K562 (cell line): Measurements from ENCODE around the gene STIM1. TPM values are rescaled to one million over a fixed set of nuclear protein-coding genes. Genes with fewer than 3 reads are reported as not detected.

Experiments used
- BACH1 ChIP-seq: fragments of 200-800 bp; sonication (Bioruptor generic); IDR thresholded peaks from 2 replicates; pipeline ENCODE4 v1.6.1; 2016; ENCODE audit warnings: missing genetic modification characterization, missing compliant biosample characterization
- FOXK1 ChIP-seq: sonication (generic); formaldehyde crosslinking; IDR thresholded peaks from 2 replicates; pipeline ENCODE4 v1.8.0; 2022; ENCODE audit warnings: missing genetic modification reagents, mild to moderate bottlenecking, borderline replicate concordance
- FOXK2 ChIP-seq, 2 experiments: fragments of 450-650 bp; IDR thresholded peaks in 1 of 2; conservative IDR thresholded peaks in 1 of 2; 2 replicates each; pipeline ENCODE4 v1.6.1; 2016; ENCODE audit warnings: low read depth in 2 of 2, mild to moderate bottlenecking in 1 of 2
- NRF1 ChIP-seq, 2 experiments: fragments of 450-650 bp; IDR thresholded peaks in 1 of 2; conservative IDR thresholded peaks in 1 of 2; 2 replicates each; pipeline ENCODE4 v1.6.1; 2014; ENCODE audit warnings: mild to moderate bottlenecking in 2 of 2
- RAD21 ChIP-seq, 2 experiments: fragments of 250-450 bp in 1 of 2; fragments of 450-650 bp in 1 of 2; sonication (Bioruptor Pico) in 1 of 2; formaldehyde crosslinking in 1 of 2; IDR thresholded peaks in 1 of 2; conservative IDR thresholded peaks in 1 of 2; 2 replicates each; pipeline versions ENCODE4 v1.4.0 to v1.8.0; 2020 to 2022; ENCODE audit warnings: mild to moderate bottlenecking in 2 of 2, moderate library complexity in 1 of 2
- RBFOX2 ChIP-seq: fragments of 200-400 bp; formaldehyde crosslinking; IDR thresholded peaks from 2 replicates; pipeline ENCODE4 v1.6.1; 2017; ENCODE audit warnings: low read depth, mild to moderate bottlenecking, low read length, moderate library complexity
- SIN3A ChIP-seq, 2 experiments: fragments of 150-350 bp in 1 of 2; IDR thresholded peaks; 2 replicates each; pipeline ENCODE4 v1.6.1; 2011 to 2016; ENCODE audit warnings: borderline replicate concordance in 2 of 2, low read depth in 2 of 2, low read length in 2 of 2, mild to moderate bottlenecking in 2 of 2, moderate library complexity in 2 of 2; ENCODE audit not compliant: control insufficient read depth in 1 of 2
- SMAD4 ChIP-seq: fragments of 250-450 bp; sonication (Bioruptor Pico); conservative IDR thresholded peaks from 2 replicates; pipeline ENCODE4 v1.8.0; 2021; ENCODE audit warnings: inconsistent platforms, mild to moderate bottlenecking, moderate library complexity
- SPI1 ChIP-seq: IDR thresholded peaks from 2 replicates; pipeline ENCODE4 v1.6.1; 2011; ENCODE audit warnings: low read depth, low read length, control low read depth, borderline replicate concordance
- SUPT5H ChIP-seq: fragments of 450-650 bp; IDR thresholded peaks from 2 replicates; pipeline ENCODE4 v1.6.1; 2016
- TBP ChIP-seq: optimal IDR thresholded peaks from 2 replicates; pipeline ENCODE3; 2011; ENCODE audit warnings: low read depth, low read length, improper control_type of control experiment
- TCF7 ChIP-seq: sonication (generic); IDR thresholded peaks from 2 replicates; pipeline ENCODE4 v1.6.1; 2016; ENCODE audit warnings: antibody characterized with exemption, borderline replicate concordance
- ZNF316 ChIP-seq: fragments of 450-650 bp; IDR thresholded peaks from 2 replicates; pipeline ENCODE4 v1.6.1; 2016
- ZNF518B ChIP-seq: fragments of 250-450 bp; sonication (Bioruptor Pico); IDR thresholded peaks from 2 replicates; pipeline ENCODE4 v1.5.0; 2021; ENCODE audit warnings: mild to moderate bottlenecking, moderate library complexity
- polyA plus RNA-seq, 8 experiments: library from polyadenylated mRNA; depleted of rRNA in 4 of 8; stranded (reverse) in 5 of 8; unstranded in 3 of 8; fragments of >200 nt; fragmentation: Nextera tagmentation in 2 of 8; fragmentation: Illumina TruSeq in 1 of 8; extraction: Ambion mirVana in 2 of 8; extraction: Trizol in 1 of 8; gene quantifications; 2 replicates each; pipeline versions ENCODE4 v1.2.1 to v1.2.3, GENCODE V29; 2011 to 2014; ENCODE audit warnings: inconsistent platforms in 1 of 8, missing spikeins in 1 of 8
- total RNA-seq, 7 experiments: library from RNA; depleted of rRNA in 6 of 7; stranded (reverse); fragments of >200 nt in 6 of 7; fragmentation: Illumina TruSeq in 2 of 7; extraction: Trizol in 2 of 7; gene quantifications; 2 replicates each; pipeline versions ENCODE4 v1.2.1 to v1.2.3, GENCODE V29; 2011 to 2021; ENCODE audit warnings: low replicate concordance in 1 of 7
- TF ChIP-seq, protein P1 (sequence below), 2 experiments: IDR thresholded peaks in 1 of 2; conservative IDR thresholded peaks in 1 of 2; 2 replicates each; pipeline ENCODE4 v1.6.1; 2016; ENCODE audit warnings: low read depth in 2 of 2, mild to moderate bottlenecking in 1 of 2, missing compliant biosample characterization in 1 of 2, missing genetic modification characterization in 1 of 2, moderate library complexity in 1 of 2
- TF ChIP-seq, protein P2 (sequence below): sonication (generic); formaldehyde crosslinking; IDR thresholded peaks from 2 replicates; pipeline ENCODE4 v1.8.0; 2022; ENCODE audit warnings: missing genetic modification reagents, mild to moderate bottlenecking, borderline replicate concordance

The STIM1 gene
- total and polyA plus RNA-seq, 9 of the 15 experiments (the other 6 are each of a cell fraction or from before 2014, with no cell fraction given), result 7.7 to 50.5 (median 22.5) TPM

GRCh38 chr11:3831378-3832239 is 23.9 kb upstream of the STIM1 start (continued):
- TF ChIP-seq FOXK2 (conservative IDR thresholded peaks at IDR 0.05 in 1 of 2, IDR thresholded peaks at IDR 0.05 in 1 of 2; ENCODE audit: low read depth in 2 of 2) (peak; percentile 61 to 67; a peak in 2 of 4 replicates), SMAD4 (peak; percentile 81), SUPT5H (no peak), ZNF316 (peak; percentile 48), SIN3A (IDR thresholded peaks at IDR 0.05; ENCODE audit: borderline replicate concordance in 2 of 2, control insufficient read depth in 1 of 2, low read depth in 2 of 2, low read length in 2 of 2) (0 out of 4 replicates have a peak, but pooled peaks of 1 of the 2 experiments have one; percentile 37), BACH1 (tag) (peak; percentile 36; the same call in 1 of the 2 replicates), ZNF518B (CRISPR knock-in tag) (no peak), TBP (no peak), NRF1 (conservative IDR thresholded peaks at IDR 0.05 in 1 of 2, IDR thresholded peaks at IDR 0.05 in 1 of 2) (peak; percentile 47 to 50), SPI1 (peak; percentile 46; the same call in 1 of the 2 replicates), TCF7 (no peak), RBFOX2 (no peak; the same call in 1 of the 2 replicates), FOXK1 (CRISPR knock-in tag) (no peak), RAD21 (CRISPR knock-in tag; conservative IDR thresholded peaks at IDR 0.05 in 1 of 2, IDR thresholded peaks at IDR 0.05 in 1 of 2) (peak; percentile 18 to 23; a peak in 1 of 4 replicates)
- TF ChIP-seq, protein P1, sequence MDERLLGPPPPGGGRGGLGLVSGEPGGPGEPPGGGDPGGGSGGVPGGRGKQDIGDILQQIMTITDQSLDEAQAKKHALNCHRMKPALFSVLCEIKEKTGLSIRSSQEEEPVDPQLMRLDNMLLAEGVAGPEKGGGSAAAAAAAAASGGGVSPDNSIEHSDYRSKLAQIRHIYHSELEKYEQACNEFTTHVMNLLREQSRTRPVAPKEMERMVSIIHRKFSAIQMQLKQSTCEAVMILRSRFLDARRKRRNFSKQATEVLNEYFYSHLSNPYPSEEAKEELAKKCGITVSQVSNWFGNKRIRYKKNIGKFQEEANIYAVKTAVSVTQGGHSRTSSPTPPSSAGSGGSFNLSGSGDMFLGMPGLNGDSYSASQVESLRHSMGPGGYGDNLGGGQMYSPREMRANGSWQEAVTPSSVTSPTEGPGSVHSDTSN (CRISPR knock-in tag; IDR thresholded peaks at IDR 0.05; ENCODE audit: low read depth), result no peak
- TF ChIP-seq, protein P1 (tag; conservative IDR thresholded peaks at IDR 0.05; ENCODE audit: low read depth), result peak; percentile 81
- TF ChIP-seq, protein P2, sequence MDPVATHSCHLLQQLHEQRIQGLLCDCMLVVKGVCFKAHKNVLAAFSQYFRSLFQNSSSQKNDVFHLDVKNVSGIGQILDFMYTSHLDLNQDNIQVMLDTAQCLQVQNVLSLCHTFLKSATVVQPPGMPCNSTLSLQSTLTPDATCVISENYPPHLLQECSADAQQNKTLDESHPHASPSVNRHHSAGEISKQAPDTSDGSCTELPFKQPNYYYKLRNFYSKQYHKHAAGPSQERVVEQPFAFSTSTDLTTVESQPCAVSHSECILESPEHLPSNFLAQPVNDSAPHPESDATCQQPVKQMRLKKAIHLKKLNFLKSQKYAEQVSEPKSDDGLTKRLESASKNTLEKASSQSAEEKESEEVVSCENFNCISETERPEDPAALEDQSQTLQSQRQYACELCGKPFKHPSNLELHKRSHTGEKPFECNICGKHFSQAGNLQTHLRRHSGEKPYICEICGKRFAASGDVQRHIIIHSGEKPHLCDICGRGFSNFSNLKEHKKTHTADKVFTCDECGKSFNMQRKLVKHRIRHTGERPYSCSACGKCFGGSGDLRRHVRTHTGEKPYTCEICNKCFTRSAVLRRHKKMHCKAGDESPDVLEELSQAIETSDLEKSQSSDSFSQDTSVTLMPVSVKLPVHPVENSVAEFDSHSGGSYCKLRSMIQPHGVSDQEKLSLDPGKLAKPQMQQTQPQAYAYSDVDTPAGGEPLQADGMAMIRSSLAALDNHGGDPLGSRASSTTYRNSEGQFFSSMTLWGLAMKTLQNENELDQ (CRISPR knock-in tag), result no peak
